ENCODE data around the gene ARMCX6.
"Not testable (repeated sequence)": the region's sequence is repeated elsewhere in the genome, so short reads cannot be mapped to it uniquely, and the experiment has no call there.

ARMCX6 gene

DNA sequence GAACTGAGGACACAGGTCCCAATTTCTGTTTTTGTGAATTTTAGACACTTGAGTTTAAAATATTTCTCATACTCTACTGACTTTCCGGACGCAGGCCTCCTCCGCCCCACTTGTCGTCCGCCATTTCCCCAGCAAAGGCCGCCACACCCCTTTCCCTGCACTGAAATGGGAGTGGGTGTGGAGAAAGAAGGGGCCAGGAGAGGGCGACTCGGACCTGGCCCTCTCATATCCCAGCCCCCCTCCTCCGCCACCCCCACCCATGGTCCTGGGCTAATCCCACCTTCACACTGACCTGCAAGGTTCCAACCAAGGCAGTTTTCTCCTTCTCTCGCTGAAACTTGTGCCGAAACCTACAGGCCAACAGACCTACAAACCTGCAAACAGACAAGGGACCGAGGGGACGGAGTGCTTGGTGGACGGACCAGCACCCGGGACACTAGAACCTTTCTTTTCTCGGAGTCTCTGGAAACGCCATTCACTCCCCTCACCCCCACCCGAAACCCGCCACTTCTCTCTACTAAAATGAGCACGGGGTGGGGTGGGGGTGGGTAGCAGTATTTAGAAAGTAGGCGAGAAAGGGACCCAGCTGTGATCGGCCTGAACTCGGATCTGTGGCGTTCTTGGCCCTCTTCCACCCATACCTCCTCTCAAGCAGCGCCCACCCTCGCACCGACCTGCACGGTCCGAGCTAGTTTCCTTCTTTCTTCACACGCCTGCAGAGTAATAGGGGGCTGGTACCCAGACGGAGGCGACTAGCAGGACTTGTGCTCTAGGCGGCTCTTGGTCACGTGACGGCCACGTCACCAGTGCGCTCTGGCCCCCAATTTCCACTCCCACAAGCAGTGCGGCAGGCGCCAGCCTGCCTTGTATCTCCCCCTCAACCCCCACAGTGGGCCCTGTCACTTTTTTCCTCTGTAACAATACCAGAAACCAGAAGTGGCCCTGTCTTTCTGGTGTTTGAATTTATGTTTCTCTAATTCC is at the start of gene ARMCX6:
ARMCX6 (minus strand) TSS at position 790 of the 981 bp plus-strand sequence. CDS start 1,380 bp downstream, outside the sequence.
- TF ChIP-seq, protein P1, sequence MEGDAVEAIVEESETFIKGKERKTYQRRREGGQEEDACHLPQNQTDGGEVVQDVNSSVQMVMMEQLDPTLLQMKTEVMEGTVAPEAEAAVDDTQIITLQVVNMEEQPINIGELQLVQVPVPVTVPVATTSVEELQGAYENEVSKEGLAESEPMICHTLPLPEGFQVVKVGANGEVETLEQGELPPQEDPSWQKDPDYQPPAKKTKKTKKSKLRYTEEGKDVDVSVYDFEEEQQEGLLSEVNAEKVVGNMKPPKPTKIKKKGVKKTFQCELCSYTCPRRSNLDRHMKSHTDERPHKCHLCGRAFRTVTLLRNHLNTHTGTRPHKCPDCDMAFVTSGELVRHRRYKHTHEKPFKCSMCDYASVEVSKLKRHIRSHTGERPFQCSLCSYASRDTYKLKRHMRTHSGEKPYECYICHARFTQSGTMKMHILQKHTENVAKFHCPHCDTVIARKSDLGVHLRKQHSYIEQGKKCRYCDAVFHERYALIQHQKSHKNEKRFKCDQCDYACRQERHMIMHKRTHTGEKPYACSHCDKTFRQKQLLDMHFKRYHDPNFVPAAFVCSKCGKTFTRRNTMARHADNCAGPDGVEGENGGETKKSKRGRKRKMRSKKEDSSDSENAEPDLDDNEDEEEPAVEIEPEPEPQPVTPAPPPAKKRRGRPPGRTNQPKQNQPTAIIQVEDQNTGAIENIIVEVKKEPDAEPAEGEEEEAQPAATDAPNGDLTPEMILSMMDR (IDR thresholded peaks at IDR 0.05; ENCODE audit: extremely low read depth, insufficient read depth, missing control alignments), result peak; percentile 54
- peak; percentile 78 for DNase-seq (ENCODE audit: low spot score)
- in situ Hi-C loops (cut with MboI; ENCODE audit: low pct_unique_long_range_greater_than_20kb, low sequenced_read_pairs, unreplicated experiment), result no loop called here

DNA sequence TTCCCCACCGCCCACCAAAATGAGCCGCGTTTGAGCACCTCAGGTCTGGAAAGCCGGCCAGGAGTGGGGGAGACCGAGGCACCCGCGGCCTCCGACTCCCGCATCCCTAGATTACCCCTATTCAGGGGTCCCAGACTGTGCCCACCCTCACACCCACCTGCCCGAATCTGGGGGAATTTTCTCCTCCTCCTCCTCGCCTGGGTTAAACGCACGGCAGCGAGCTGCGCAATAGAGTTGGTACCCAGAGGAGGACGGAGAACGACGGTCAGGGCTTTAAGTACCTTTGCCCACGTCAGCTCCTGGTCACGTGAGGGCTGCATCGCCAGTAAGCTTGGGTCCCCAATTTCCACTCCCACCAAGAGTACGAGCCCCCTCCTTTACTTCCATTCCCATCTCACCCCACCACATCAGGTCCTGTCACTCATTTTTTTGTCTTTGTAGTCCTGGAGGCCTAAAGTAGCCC is 41.8 kb upstream of the ARMCX6 start, which contains the start of gene ARMCX2:
ARMCX2 (minus strand) TSS at position 250 of the 463 bp plus-strand sequence. CDS start 2,262 bp downstream, outside the sequence.
- in situ Hi-C loops (cut with MboI; ENCODE audit: low pct_unique_long_range_greater_than_20kb, low sequenced_read_pairs, unreplicated experiment), result no loop called here
- DNase-seq (ENCODE audit: low spot score), result peak; percentile 59
- TF ChIP-seq, protein P1 (IDR thresholded peaks at IDR 0.05; ENCODE audit: extremely low read depth, insufficient read depth, missing control alignments), result no peak

DNA sequence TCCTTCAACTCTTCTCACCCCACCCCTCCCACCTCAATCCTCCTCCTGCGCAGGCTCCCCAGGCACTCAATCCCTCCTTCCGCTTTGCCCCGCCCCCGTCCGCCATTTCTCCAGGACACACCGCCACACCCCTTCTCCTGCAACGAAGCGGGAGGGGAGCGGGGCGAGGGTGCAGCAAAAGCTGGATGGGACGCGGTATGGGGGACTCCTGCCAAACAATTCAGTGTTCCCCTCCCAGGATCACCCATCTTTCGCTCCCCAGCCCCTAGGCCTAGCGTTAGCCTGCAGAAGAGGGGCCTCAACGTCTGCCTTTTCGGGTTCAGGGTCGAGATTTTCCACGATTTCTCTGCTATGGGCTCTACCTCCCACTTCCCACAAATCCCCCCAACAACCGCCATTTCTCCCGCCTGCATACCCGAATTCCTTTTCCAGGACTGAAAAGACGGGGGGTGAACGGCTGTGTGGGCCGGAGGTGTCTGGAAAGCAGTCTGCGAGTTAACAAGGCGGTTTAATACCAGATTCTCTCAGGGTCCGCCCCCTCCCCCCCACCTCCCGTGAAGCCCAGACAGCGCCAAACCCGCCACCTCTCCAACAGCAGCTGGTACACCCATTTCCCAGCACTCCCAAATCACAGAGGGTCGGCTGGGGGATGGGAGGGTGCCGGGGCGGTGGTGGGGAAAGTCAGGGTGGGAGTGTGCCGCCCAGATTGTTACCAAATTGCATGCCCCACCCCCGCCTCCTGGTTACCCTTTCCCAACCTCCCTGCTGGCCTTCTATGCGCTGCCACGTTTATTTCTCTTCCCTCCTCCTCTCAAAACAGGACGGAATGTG is 41.1 kb upstream of the ARMCX6 start:
- peak; percentile 50 for DNase-seq (ENCODE audit: low spot score)
- in situ Hi-C loops (cut with MboI; ENCODE audit: low pct_unique_long_range_greater_than_20kb, low sequenced_read_pairs, unreplicated experiment), result no loop called here
- TF ChIP-seq, protein P1 (IDR thresholded peaks at IDR 0.05; ENCODE audit: extremely low read depth, insufficient read depth, missing control alignments), result no peak

DNA sequence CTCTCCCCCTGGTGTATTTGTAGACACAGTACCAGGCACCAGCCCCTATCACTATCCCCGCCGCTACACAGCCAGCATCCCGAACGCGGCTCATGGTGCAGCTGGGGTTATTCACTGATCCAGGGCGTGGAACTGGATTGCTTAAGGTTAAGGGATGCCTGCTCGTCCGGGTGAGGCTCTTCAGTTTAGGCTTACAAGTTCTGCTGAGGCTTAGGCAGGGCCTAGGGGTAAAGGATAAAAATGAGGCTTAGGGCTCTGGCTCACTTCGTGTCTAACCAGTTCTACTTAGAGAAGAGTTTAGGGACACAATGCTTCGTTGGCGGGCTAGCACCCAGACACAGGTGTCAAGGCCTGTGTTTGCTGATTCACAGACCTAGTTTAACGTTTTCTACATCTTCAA is 39.7 kb upstream of the ARMCX6 start:
- TF ChIP-seq, protein P1 (IDR thresholded peaks at IDR 0.05; ENCODE audit: extremely low read depth, insufficient read depth, missing control alignments), result no peak
- no peak for DNase-seq (ENCODE audit: low spot score)
- in situ Hi-C loops (cut with MboI; ENCODE audit: low pct_unique_long_range_greater_than_20kb, low sequenced_read_pairs, unreplicated experiment), result no loop called here

DNA sequence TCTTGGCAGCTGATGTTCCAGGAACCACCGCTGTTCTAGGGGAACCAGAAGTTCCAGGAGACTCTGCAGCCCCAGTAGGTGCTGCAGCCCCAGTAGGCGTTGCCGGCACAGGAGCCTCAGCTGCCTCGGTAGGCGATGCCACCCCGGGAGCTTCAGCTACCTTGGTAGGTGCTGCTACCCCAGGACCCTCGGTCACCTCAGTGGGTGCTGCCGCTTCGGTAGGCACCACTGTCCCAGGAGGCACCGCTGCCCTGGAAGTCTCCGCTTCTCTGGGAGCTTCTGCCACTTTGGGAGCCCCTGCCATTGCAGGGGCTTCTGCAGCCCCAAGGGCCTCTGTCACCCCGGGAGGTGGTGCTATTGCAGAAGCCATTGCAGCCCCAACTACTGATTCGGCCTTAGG is 39.0 kb upstream of the ARMCX6 start:
- in situ Hi-C loops (cut with MboI; ENCODE audit: low pct_unique_long_range_greater_than_20kb, low sequenced_read_pairs, unreplicated experiment), result no loop called here
- no peak for DNase-seq (ENCODE audit: low spot score)
- TF ChIP-seq, protein P1 (IDR thresholded peaks at IDR 0.05; ENCODE audit: extremely low read depth, insufficient read depth, missing control alignments), result no peak

DNA sequence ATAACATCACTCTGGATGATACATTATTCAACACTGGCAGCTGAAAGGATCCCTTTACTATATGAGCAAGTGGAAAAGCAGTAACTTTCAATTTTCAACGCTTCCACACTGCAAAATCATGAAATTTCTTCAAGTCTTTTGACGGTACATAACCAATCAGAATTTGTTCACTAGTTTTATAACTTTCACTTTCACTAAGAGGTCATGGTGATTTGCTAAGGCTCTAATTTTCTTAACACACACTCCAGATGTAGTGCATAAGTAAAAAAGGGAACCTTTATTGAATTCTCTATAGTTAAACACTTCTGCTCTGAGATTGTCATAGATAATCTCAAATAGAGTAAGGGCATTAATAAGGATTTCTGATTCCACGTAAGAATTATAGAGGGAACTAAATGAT is 37.7 kb upstream of the ARMCX6 start:
- TF ChIP-seq, protein P1 (IDR thresholded peaks at IDR 0.05; ENCODE audit: extremely low read depth, insufficient read depth, missing control alignments), result no peak
- in situ Hi-C loops (cut with MboI; ENCODE audit: low pct_unique_long_range_greater_than_20kb, low sequenced_read_pairs, unreplicated experiment), result no loop called here
- no peak for DNase-seq (ENCODE audit: low spot score)

DNA sequence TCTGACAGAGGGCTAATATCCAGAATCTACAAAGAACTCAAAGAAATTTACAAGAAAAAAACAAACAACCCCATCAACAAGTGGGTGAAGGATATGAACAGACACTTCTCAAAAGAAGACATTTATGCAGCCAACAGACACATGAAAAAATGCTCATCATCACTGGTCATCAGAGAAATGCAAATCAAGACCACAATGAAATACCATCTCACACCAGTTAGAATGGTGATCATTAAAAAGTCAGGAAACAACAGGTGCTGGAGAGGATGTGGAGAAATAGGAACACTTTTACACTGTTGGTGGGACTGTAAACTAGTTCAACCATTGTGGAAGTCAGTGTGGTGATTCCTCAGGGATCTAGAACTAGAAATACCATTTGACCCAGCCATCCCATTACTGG is 29.9 kb upstream of the ARMCX6 start:
- in situ Hi-C loops (cut with MboI; ENCODE audit: low pct_unique_long_range_greater_than_20kb, low sequenced_read_pairs, unreplicated experiment), result not testable (repeated sequence)

More for the DNA sequence above, 29.9 kb upstream of the ARMCX6 start:
- not testable (repeated sequence) for DNase-seq (ENCODE audit: low spot score)
